ENCODE measurements around the gene FBXO2. TPM values are rescaled to one million over a fixed set of nuclear protein-coding genes. Genes with fewer than 3 reads are reported as not detected.

FBXO2 gene
- total and polyA plus RNA-seq, 9 of the 15 experiments (the other 6 are each of a cell fraction or from before 2014, with no cell fraction given): 0.04 to 1.9 (median 0.27) TPM

DNA sequence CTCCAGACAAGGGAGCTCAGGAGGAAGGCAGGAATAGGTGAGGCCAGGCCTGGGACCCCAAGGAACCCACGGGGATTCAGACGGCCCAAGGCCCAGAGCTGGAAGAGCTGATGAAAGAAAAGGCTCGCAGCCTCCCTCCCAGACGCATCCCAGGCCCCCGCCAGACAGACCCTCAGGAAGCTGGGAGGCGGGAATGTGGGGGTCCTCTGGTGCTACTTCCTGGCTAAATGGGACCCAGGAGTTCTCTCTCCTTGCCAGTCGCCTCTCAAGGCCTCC lies 430 bp downstream of the FBXO2 start:
- peak overlapping the region in 1 of 2 experiments; percentile 80; a peak in 1 of 4 replicates for H3K9ac ChIP-seq (ENCODE audit: insufficient read depth in 1 of 2, low read depth in 2 of 2, low read length in 2 of 2)
- peak overlapping the region; percentile 92 for H2AFZ ChIP-seq (ENCODE audit: low read depth, low read length)
- CTCF ChIA-PET (ENCODE audit: low intra/inter-chr PET ratio): interaction anchor here (0.6 to 1.7 kb wide), 2 partner anchors 66 to 95 kb away, joined by 3 to 5 read pairs; no protein-coding TSS in a partner anchor
- no peak overlapping the region for H3K27ac ChIP-seq (ENCODE audit: extremely low read depth, low read depth, low read length)
- no peak for FAIRE-seq
- POLR2A ChIA-PET: interaction anchor here (0.5 to 3.0 kb wide), 8 partner anchors 11 to 255 kb away, joined by 3 to 12 read pairs (median 4); partner anchors contain the start of gene FBXO6
- in situ Hi-C loops (cut with MboI) (no loop called here), intact Hi-C loops (cut with micrococcal nuclease) (no loop called here)
- H3K36me3 ChIP-seq (ENCODE audit: control insufficient read depth, insufficient read depth, low read length): peaks cover 14% of the 10 kb centered on the region; the same call in 2 of the 3 replicates
- no peaks in the 10 kb centered on the region for H3K27me3 ChIP-seq (ENCODE audit: control insufficient read depth in 2 of 2, insufficient read depth in 2 of 2, low read length in 2 of 2)
- H3K4me3 ChIP-seq: no peak overlapping the region
- no peak for DNase-seq (ENCODE audit: extremely low read depth in 1 of 4, low spot score in 3 of 4)
- H3K79me2 ChIP-seq (ENCODE audit: control insufficient read depth, insufficient read depth, low read length): no peaks in the 10 kb centered on the region
- TF ChIP-seq ZBTB2 (IDR thresholded peaks at IDR 0.05) (peak; percentile 25; the same call in 1 of the 2 replicates), ZNF408 (CRISPR knock-in tag; IDR thresholded peaks at IDR 0.05; ENCODE audit: low read depth) (no peak)
- H4K20me1 ChIP-seq (replicated peaks; ENCODE audit: control insufficient read depth, insufficient read depth, low read length): no peaks in the 10 kb centered on the region
- no peaks in the 10 kb centered on the region for H3K9me1 ChIP-seq (ENCODE audit: control insufficient read depth, insufficient read depth, low read length)
- WGBS (ENCODE audit: insufficient coverage, low coverage, missing lambda C conversion rate): 71% methylated on average over 6 of the region's 7 CpGs
- H3K4me1 ChIP-seq (replicated peaks in 1 of 2; ENCODE audit: control insufficient read depth in 2 of 2, insufficient read depth in 2 of 2, low read length in 2 of 2): peaks cover 19 to 54% of the 10 kb centered on the region in 2 experiments; a peak in 4 of 5 replicates
- peak overlapping the region; percentile 50; the same call in 1 of the 2 replicates for H3K4me2 ChIP-seq (ENCODE audit: insufficient read depth, low read length)
- no peaks in the 10 kb centered on the region; the same call in 1 of the 2 replicates for H3K9me3 ChIP-seq (replicated peaks; ENCODE audit: control insufficient read depth, insufficient read depth, low read depth, low read length)
- ATAC-seq: no peak
- no TSS peak for BruUV-seq (replicated peaks)

Measured in K562 (cell line).